ENCODE data around the gene GPR148. TPM values are rescaled to one million over a fixed set of nuclear protein-coding genes. Genes with fewer than 3 reads are reported as not detected.

Gene GPR148
- total RNA-seq, 3 donors from 2014 or later: not detected

DNA sequence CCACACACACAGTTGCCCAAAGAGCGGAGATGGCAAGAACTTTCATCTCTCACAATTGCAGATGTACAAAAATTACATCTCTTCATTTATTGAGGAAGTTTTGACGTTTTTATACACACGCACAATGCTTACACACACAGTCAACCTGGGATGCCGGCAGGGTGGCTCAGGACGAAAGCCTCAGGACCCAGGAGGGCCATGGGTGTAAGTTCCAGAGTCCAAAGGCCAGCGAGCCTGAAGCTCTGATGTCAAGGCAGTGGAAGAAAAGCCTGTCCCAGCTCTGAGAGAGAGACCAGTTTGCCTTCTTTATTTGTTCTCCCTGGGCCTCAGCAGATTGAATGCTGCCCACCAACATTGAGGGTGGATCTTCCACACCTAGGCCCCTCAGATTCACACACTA lies 36.6 kb downstream of the GPR148 start:
- H3K9me3 ChIP-seq: no peaks in the 10 kb centered on the region
- ATAC-seq: no peak
- TF ChIP-seq, protein P1, sequence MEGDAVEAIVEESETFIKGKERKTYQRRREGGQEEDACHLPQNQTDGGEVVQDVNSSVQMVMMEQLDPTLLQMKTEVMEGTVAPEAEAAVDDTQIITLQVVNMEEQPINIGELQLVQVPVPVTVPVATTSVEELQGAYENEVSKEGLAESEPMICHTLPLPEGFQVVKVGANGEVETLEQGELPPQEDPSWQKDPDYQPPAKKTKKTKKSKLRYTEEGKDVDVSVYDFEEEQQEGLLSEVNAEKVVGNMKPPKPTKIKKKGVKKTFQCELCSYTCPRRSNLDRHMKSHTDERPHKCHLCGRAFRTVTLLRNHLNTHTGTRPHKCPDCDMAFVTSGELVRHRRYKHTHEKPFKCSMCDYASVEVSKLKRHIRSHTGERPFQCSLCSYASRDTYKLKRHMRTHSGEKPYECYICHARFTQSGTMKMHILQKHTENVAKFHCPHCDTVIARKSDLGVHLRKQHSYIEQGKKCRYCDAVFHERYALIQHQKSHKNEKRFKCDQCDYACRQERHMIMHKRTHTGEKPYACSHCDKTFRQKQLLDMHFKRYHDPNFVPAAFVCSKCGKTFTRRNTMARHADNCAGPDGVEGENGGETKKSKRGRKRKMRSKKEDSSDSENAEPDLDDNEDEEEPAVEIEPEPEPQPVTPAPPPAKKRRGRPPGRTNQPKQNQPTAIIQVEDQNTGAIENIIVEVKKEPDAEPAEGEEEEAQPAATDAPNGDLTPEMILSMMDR (IDR thresholded peaks at IDR 0.05): no peak
- DNase-seq: no peak
- no peak overlapping the region for H3K4me3 ChIP-seq
- intact Hi-C loops (cut with DNase I, micrococcal nuclease): no loop called here
- no peaks in the 10 kb centered on the region for H3K4me1 ChIP-seq (ENCODE audit: low read depth)
- H3K36me3 ChIP-seq (ENCODE audit: low read depth): no peaks in the 10 kb centered on the region

DNA sequence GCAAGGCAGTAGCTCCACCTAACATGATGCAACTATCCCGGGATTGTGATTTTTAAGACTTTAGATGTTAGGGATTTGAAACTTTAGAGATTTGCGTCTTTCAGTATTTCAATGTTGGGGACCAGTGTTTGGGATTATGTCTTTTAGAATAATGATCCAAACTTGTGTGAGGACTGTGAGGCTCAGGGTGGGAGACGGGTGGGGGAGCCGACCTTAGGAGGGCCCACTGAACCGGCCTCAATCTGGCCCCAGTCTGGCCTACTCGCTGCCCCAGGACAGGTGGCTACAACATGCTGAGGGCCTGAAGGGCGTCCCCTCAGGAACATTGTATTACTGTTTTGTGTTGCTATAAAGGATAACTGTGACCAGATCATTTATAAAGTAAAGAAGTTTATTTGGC lies 37.2 kb downstream of the GPR148 start:
- intact Hi-C loops (cut with DNase I, micrococcal nuclease): no loop called here
- H3K4me1 ChIP-seq (ENCODE audit: low read depth): no peaks in the 10 kb centered on the region
- TF ChIP-seq, protein P1 (IDR thresholded peaks at IDR 0.05): no peak
- ATAC-seq: no peak
- no peaks in the 10 kb centered on the region for H3K9me3 ChIP-seq
- no peak overlapping the region for H3K4me3 ChIP-seq
- no peak for DNase-seq
- H3K36me3 ChIP-seq (ENCODE audit: low read depth): no peaks in the 10 kb centered on the region

DNA sequence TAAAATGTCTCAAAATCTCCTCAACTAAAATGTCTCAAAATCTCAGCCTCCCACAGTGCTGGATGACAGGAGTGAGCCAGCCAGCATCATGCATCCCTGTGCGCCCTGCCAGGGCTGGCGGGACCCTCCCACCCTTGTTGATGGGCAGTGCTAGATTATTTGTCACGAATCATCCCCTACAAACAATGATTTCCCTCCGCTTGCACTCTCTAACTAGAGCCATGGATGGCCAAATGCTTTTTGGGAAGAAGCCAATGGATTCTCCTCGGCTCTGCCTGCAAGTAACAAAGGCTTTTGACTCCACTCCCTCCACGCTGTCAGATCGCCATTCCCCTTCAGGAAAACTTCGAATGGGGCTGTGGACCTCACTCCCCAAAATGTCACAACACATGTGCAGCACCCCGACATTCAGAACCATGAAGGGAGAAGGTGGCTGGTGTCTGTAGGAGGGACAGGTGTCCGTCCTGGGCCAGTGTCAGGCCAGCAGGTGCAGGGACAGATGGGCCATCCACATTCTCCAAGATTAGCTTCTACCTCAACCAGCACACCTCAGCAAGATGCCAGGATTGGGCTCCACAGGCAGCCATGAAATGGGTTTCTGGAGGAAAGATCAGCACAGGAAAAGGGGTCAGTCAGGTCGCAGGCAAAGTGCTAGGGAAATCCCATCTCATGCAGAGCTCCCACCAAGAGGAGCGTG lies 38.0 kb downstream of the GPR148 start:
- no peak for ATAC-seq
- Histone ChIP-seq H3K36me3 (ENCODE audit: low read depth) (no peaks in the 10 kb centered on the region), H3K4me1 (ENCODE audit: low read depth) (no peaks in the 10 kb centered on the region), H3K9me3 (no peaks in the 10 kb centered on the region), H3K4me3 (no peak overlapping the region)
- TF ChIP-seq, protein P1 (IDR thresholded peaks at IDR 0.05): no peak
- intact Hi-C loops (cut with DNase I, micrococcal nuclease): no loop called here
- no peak for DNase-seq

- intact Hi-C loops (cut with DNase I, micrococcal nuclease): no loop called here
- DNase-seq (no peak), ATAC-seq (no peak)
- Histone ChIP-seq H3K9me3 (no peaks in the 10 kb centered on the region), H3K36me3 (ENCODE audit: low read depth) (no peaks in the 10 kb centered on the region), H3K4me1 (ENCODE audit: low read depth) (no peaks in the 10 kb centered on the region), H3K4me3 (no peak overlapping the region)
- TF ChIP-seq, protein P1 (IDR thresholded peaks at IDR 0.05): no peak
Measured at GRCh38 chr2:130767408-130767775, 38.5 kb downstream of the GPR148 start.

DNA sequence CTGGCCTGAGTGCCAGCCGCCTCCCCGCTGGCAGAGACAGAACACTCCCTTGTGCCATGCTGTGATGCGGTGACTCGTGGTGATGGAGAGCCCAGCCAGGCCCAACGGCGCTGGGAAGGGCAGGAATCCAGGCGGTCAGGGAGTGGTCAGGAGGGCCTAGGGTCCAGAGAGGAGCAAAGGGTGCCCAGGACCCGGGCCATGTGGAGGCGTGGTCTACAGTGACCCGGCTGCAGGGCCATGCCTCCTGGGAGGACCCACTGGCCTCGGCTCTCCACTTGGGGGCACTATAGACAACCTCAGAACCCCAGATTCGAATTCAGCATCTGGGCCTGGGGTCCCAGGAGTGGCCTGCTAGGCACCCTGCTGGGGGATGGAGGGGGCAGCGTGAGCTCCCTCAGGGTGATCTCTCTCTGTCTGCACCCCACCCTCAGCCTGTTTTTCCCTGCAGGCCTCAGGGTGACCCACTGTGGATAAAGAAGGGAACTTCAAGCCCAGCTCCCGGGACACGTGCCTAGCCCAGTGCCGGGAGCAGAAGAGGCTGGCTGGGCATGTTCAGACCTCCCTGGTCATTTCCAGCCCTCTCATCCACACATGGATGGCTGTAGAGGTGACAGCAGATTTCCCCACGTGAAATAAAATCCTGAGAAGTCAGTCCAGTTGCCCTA lies 39.5 kb downstream of the GPR148 start:
- Histone ChIP-seq H3K9me3 (no peaks in the 10 kb centered on the region), H3K36me3 (ENCODE audit: low read depth) (no peaks in the 10 kb centered on the region), H3K4me3 (no peak overlapping the region), H3K4me1 (ENCODE audit: low read depth) (no peaks in the 10 kb centered on the region)
- DNase-seq (no peak), ATAC-seq (no peak)
- TF ChIP-seq, protein P1 (IDR thresholded peaks at IDR 0.05): no peak
- intact Hi-C loops (cut with DNase I, micrococcal nuclease): no loop called here
